ENCODE results near the gene DCT.
A peak's percentile ranks its signal among the peaks of the same experiment; 100 is the strongest.

DCT gene

GRCh38 chr13:94394723-94395122 is 84.8 kb downstream of the DCT start:
- Histone ChIP-seq H3K36me3 (ENCODE audit: insufficient read depth, low read length) (no peaks in the 10 kb centered on the region), H3K9ac (ENCODE audit: low read depth, low read length, poor library complexity, severe bottlenecking) (no peak overlapping the region), H2AFZ (ENCODE audit: low read length) (no peak overlapping the region), H3K9me3 (ENCODE audit: insufficient read depth, low read depth, low read length) (peaks cover 4% of the 10 kb centered on the region; the same call in 1 of the 2 replicates), H3K9me2 (replicated peaks; ENCODE audit: low read depth, low read length) (no peaks in the 10 kb centered on the region), H3K79me2 (ENCODE audit: insufficient read depth, low read length) (no peaks in the 10 kb centered on the region), H3K4me3 (ENCODE audit: low read length, poor library complexity, severe bottlenecking) (no peak overlapping the region), H3K27me3 (ENCODE audit: insufficient read depth, low read length, poor library complexity, severe bottlenecking) (no peaks in the 10 kb centered on the region), H3K4me2 (ENCODE audit: low read depth, low read length, poor library complexity, severe bottlenecking) (no peak overlapping the region), H3K4me1 (ENCODE audit: insufficient read depth, low read length, poor library complexity, severe bottlenecking) (no peaks in the 10 kb centered on the region), H4K20me1 (ENCODE audit: insufficient read depth, low read length, poor library complexity, severe bottlenecking) (no peaks in the 10 kb centered on the region), H3F3A (ENCODE audit: low read depth) (no peaks in the 10 kb centered on the region)
- TF ChIP-seq CTCF (conservative IDR thresholded peaks at IDR 0.05; ENCODE audit: low read length), result no peak

GRCh38 chr13:94390881-94391280 is 88.6 kb downstream of the DCT start:
- no peak overlapping the region for H3K9ac ChIP-seq (ENCODE audit: low read depth, low read length, poor library complexity, severe bottlenecking)
- TF ChIP-seq CTCF (conservative IDR thresholded peaks at IDR 0.05; ENCODE audit: low read length), result no peak
- TF ChIP-seq EZH2phosphoT487 (IDR thresholded peaks at IDR 0.05; ENCODE audit: borderline replicate concordance), result no peak

GRCh38 chr13:94389604-94390351 is 89.7 kb downstream of the DCT start:
- Histone ChIP-seq H3K9ac (ENCODE audit: low read depth, low read length, poor library complexity, severe bottlenecking) (peak overlapping the region; percentile 18), H3K4me2 (ENCODE audit: low read depth, low read length, poor library complexity, severe bottlenecking) (peak overlapping the region; percentile 43), H3K4me1 (ENCODE audit: insufficient read depth, low read length, poor library complexity, severe bottlenecking) (no peaks in the 10 kb centered on the region), H3K9me3 (ENCODE audit: insufficient read depth, low read depth, low read length) (no peaks in the 10 kb centered on the region), H3K79me2 (ENCODE audit: insufficient read depth, low read length) (no peaks in the 10 kb centered on the region), H4K20me1 (ENCODE audit: insufficient read depth, low read length, poor library complexity, severe bottlenecking) (no peaks in the 10 kb centered on the region), H3K4me3 (ENCODE audit: low read length, poor library complexity, severe bottlenecking) (peak overlapping the region; percentile 50), H3F3A (ENCODE audit: low read depth) (no peaks in the 10 kb centered on the region), H3K27me3 (ENCODE audit: insufficient read depth, low read length, poor library complexity, severe bottlenecking) (no peaks in the 10 kb centered on the region), H3K9me2 (replicated peaks; ENCODE audit: low read depth, low read length) (no peaks in the 10 kb centered on the region), H2AFZ (ENCODE audit: low read length) (no peak overlapping the region; the same call in 1 of the 2 replicates), H3K36me3 (ENCODE audit: insufficient read depth, low read length) (no peaks in the 10 kb centered on the region)
- TF ChIP-seq CTCF (conservative IDR thresholded peaks at IDR 0.05; ENCODE audit: low read length) (no peak), EZH2phosphoT487 (IDR thresholded peaks at IDR 0.05; ENCODE audit: borderline replicate concordance) (no peak)

More at GRCh38 chr13:94390881-94391280, 88.6 kb downstream of the DCT start:
- H3K79me2 ChIP-seq (ENCODE audit: insufficient read depth, low read length), result no peaks in the 10 kb centered on the region
- H3K9me2 ChIP-seq (replicated peaks; ENCODE audit: low read depth, low read length), result no peaks in the 10 kb centered on the region
- H3K36me3 ChIP-seq (ENCODE audit: insufficient read depth, low read length), result no peaks in the 10 kb centered on the region
- no peaks in the 10 kb centered on the region for H3K4me1 ChIP-seq (ENCODE audit: insufficient read depth, low read length, poor library complexity, severe bottlenecking)
- no peaks in the 10 kb centered on the region for H3K9me3 ChIP-seq (ENCODE audit: insufficient read depth, low read depth, low read length)
- no peaks in the 10 kb centered on the region for H3K27me3 ChIP-seq (ENCODE audit: insufficient read depth, low read length, poor library complexity, severe bottlenecking)
- no peak overlapping the region for H2AFZ ChIP-seq (ENCODE audit: low read length)
- H3K4me2 ChIP-seq (ENCODE audit: low read depth, low read length, poor library complexity, severe bottlenecking), result no peak overlapping the region
- H3K4me3 ChIP-seq (ENCODE audit: low read length, poor library complexity, severe bottlenecking), result no peak overlapping the region
- no peaks in the 10 kb centered on the region for H3F3A ChIP-seq (ENCODE audit: low read depth)
- H4K20me1 ChIP-seq (ENCODE audit: insufficient read depth, low read length, poor library complexity, severe bottlenecking), result no peaks in the 10 kb centered on the region

All from Loucy (cell line).